Heart left ventricle (tissue), 13 donors: ENCODE data around the gene SPAM1.

Source experiments
- CTCF ChIP-seq, 12 donors: fragments of 200-600 bp; sonication (generic) in 4 of 12; IDR thresholded peaks; one replicate each; pipeline versions ENCODE4 v1.5.0 to v1.8.0; 2018 to 2022; ENCODE audit warnings: antibody characterized with exemption in 12 of 12, mild to moderate bottlenecking in 5 of 12
- POLR2A ChIP-seq, 2 donors: fragments of 450-650 bp; IDR thresholded peaks; one replicate each; pipeline ENCODE4 v1.6.1; 2017; ENCODE audit warnings: antibody characterized with exemption in 2 of 2, mild to moderate bottlenecking in 2 of 2, moderate library complexity in 2 of 2
- donor health status: ischemic (EF 13 %, LVEDD 7.1; RV severe dilation, severe dysfunction).
- donor health status: DM: no; HTN: yes; CAD: no.
- donor health status: DM: no; HTN: no; CAD: no.
- donor health status: ischemic (EF 25% LVEDD 6.9; RV normal size, moderate dysfunction).
- donor health status: ischemic (EF 25% LVEDD 5.7; RV mildly dilated, moderate dysfunction).
- donor health status: ischemic (EF 35%, LVEDD 5.7; RV mildly dilated, moderate dysfunction).
- donor health status: nonischemic (EF 11% LVEDD 7.7; RV severe dilation, severe dysfunction).
- donor health status: DM: yes; HTN: yes; CAD: no.
- donor health status: PGD.
- donor health status: ischemic (EF 29% LVEDD 5.4; RV normal size, mild dysfunction).
- donor health status: nonischemic (EF 23%, LVEDD 6.1; RV moderate dilation, normal function).

GRCh38 chr7:123977081-123977480, 52.0 kb downstream of the SPAM1 start:
- TF ChIP-seq CTCF (IDR thresholded peaks at IDR 0.05) = no peak
- TF ChIP-seq POLR2A (IDR thresholded peaks at IDR 0.05) = no peak
